ENCODE measurements around the gene ITSN2. TPM values are rescaled to one million over a fixed set of nuclear protein-coding genes. Genes with fewer than 3 reads are reported as not detected.

The ITSN2 gene
- total RNA-seq, 4 donors from 2014 or later: 107 to 198 (median 116) TPM

DNA sequence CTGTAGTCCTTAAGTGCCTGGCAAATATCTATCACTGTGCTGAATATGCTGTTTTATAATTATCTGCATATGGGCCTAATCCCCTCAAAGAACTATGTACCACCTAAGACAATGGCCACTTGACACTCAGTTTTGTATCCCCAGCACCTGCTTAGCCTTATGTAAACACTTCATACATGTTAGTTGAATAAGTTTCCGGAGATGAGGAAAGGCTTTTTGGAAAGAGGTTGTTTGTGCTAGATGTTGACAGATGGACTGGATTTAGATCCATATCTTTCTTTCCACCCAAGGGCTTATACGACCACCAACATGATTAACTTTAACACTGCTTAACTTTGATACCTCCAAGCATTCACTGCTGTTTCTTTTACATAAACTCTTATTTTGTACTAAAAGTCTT is 122.2 kb downstream of the ITSN2 start:
- DNase-seq: no peak
- 89 to 91% methylated on average over 2 of the region's 2 CpGs for WGBS, 2 donors
- Histone ChIP-seq H3K27me3 (no peaks in the 10 kb centered on the region), H3K36me3 (peaks cover 0 to 3% of the 10 kb centered on the region in 2 donors), H3K4me3 (replicated peaks in 1 of 3) (no peak overlapping the region), H3K4me1 (no peaks in the 10 kb centered on the region), H3K9me3 (no peaks in the 10 kb centered on the region), H3K27ac (no peak overlapping the region)
- intact Hi-C loops (cut with DNase I): no loop called here
- no peak for TF ChIP-seq POLR2A (IDR thresholded peaks at IDR 0.05)
- TF ChIP-seq, protein P1, sequence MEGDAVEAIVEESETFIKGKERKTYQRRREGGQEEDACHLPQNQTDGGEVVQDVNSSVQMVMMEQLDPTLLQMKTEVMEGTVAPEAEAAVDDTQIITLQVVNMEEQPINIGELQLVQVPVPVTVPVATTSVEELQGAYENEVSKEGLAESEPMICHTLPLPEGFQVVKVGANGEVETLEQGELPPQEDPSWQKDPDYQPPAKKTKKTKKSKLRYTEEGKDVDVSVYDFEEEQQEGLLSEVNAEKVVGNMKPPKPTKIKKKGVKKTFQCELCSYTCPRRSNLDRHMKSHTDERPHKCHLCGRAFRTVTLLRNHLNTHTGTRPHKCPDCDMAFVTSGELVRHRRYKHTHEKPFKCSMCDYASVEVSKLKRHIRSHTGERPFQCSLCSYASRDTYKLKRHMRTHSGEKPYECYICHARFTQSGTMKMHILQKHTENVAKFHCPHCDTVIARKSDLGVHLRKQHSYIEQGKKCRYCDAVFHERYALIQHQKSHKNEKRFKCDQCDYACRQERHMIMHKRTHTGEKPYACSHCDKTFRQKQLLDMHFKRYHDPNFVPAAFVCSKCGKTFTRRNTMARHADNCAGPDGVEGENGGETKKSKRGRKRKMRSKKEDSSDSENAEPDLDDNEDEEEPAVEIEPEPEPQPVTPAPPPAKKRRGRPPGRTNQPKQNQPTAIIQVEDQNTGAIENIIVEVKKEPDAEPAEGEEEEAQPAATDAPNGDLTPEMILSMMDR (IDR thresholded peaks at IDR 0.05): no peak

DNA sequence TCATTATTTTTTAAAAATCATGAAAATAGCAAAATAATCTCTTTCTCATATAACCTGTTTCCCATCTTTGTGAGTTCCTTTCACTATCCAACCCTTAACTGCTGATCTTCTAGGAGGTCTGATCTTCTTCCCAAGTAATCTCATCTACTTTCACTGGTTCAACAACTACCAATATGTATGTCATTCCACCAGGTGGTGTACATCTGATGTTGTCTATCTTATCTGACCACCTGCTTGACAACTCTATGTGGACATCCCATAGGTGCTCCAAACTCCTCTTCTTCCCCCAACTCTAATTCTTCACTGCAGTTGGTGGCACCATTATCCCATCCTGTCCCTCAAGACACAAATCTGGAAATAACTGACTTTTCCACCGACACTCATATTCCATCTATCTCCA is 123.0 kb downstream of the ITSN2 start:
- Histone ChIP-seq H3K36me3 (peaks cover 0 to 3% of the 10 kb centered on the region in 2 donors), H3K4me3 (replicated peaks in 1 of 3) (no peak overlapping the region), H3K4me1 (no peaks in the 10 kb centered on the region), H3K9me3 (no peaks in the 10 kb centered on the region), H3K27me3 (no peaks in the 10 kb centered on the region), H3K27ac (no peak overlapping the region)
- intact Hi-C loops (cut with DNase I): no loop called here
- no peak for DNase-seq
- 94% methylated on average over 1 of the region's 1 CpG for WGBS, 2 donors
- TF ChIP-seq, protein P1 (IDR thresholded peaks at IDR 0.05): no peak
- no peak for TF ChIP-seq POLR2A (IDR thresholded peaks at IDR 0.05)

DNA sequence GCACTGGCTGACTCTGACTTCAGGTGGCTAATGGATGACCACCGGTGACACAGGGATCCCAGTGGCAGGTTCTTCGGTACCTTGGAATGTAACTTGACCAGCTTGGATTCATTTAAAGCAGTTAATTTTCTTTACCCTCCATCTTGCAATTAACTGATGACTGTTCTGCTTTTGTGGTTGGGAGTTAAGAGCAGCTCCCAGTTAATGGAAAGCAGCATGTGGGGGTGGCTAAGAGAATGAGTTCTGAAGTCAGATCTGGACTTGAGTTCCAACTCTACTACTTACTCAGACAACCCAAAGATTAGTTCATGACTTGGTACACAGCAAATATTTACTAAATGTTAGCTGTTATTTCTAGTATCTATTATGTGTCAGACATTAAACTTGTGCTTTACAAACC is 127.0 kb downstream of the ITSN2 start:
- Histone ChIP-seq H3K4me1 (no peaks in the 10 kb centered on the region), H3K4me3 (replicated peaks in 1 of 3) (no peak overlapping the region), H3K36me3 (no peaks in the 10 kb centered on the region), H3K27me3 (no peaks in the 10 kb centered on the region), H3K27ac (no peak overlapping the region), H3K9me3 (no peaks in the 10 kb centered on the region)
- intact Hi-C loops (cut with DNase I): no loop called here
- 89 to 100% methylated on average over 2 of the region's 2 CpGs for WGBS, 2 donors
- no peak for TF ChIP-seq POLR2A (IDR thresholded peaks at IDR 0.05)
- TF ChIP-seq, protein P1 (IDR thresholded peaks at IDR 0.05): no peak
- DNase-seq: no peak

DNA sequence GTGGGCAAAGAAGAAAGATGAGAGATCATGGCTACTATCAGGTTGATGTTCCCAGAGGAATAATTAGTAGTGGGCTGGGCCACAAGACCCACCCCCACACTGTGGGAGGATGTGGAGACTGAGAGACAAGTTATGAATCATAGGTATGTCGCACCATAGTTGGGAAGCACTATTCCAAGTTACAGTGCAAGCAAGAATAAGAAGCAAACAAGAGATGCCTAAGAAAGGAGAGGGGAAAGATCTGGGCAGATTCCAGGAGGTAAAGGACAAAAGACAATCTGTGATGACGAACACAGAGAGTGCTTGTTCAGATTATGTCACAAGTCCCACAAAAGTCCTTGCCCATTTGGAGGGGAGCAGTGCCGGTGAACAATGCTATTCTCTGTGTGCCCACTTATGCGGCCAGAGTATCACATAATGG is 128.9 kb downstream of the ITSN2 start:
- Histone ChIP-seq H3K27ac (no peak overlapping the region), H3K9me3 (no peaks in the 10 kb centered on the region), H3K4me3 (replicated peaks in 1 of 3) (no peak overlapping the region), H3K36me3 (peaks cover 0 to under 1% of the 10 kb centered on the region in 2 donors), H3K4me1 (no peaks in the 10 kb centered on the region), H3K27me3 (no peaks in the 10 kb centered on the region)
- intact Hi-C loops (cut with DNase I): no loop called here
- no peak for DNase-seq
- no peak for TF ChIP-seq POLR2A (IDR thresholded peaks at IDR 0.05)
- TF ChIP-seq, protein P1 (IDR thresholded peaks at IDR 0.05): no peak
- 90 to 96% methylated on average over 4 of the region's 4 CpGs for whole genome bisulfite sequencing, 2 donors

DNA sequence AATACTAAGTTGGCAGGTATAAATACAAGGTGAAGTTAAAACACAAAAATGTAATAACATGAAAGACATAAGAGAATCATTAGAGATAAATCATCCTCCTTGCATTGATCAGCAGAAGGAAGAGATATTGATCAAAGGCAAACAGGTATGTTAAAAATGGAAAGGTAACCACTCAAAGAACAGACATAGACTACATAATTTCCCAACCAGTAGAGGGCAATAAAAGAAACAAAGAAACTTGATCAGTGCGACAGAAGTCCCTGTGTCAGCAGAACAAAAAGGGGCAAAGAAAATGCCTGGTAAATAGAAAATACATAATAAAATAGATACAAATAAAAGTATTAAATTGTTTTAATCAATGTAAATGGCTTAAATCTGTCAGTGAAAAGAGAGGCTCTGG is 131.9 kb downstream of the ITSN2 start:
- intact Hi-C loops (cut with DNase I): loop anchor here (5.0 kb wide), 1 partner anchor 154 kb away; no protein-coding TSS in a partner anchor
- Histone ChIP-seq H3K36me3 (peaks cover 0 to 3% of the 10 kb centered on the region in 2 donors), H3K4me1 (no peaks in the 10 kb centered on the region), H3K27ac (no peak overlapping the region), H3K9me3 (no peaks in the 10 kb centered on the region), H3K4me3 (replicated peaks in 1 of 3) (no peak overlapping the region), H3K27me3 (no peaks in the 10 kb centered on the region)
- 54 to 60% methylated on average over 1 of the region's 1 CpG for whole genome bisulfite sequencing, 2 donors
- no peak for TF ChIP-seq POLR2A (IDR thresholded peaks at IDR 0.05)
- TF ChIP-seq, protein P1 (IDR thresholded peaks at IDR 0.05): peak in 4 of 6 experiments; percentile 18 to 64 (median 45)
- DNase-seq: no peak
